ENCODE measurements around the gene CALML4.

Gene CALML4

DNA sequence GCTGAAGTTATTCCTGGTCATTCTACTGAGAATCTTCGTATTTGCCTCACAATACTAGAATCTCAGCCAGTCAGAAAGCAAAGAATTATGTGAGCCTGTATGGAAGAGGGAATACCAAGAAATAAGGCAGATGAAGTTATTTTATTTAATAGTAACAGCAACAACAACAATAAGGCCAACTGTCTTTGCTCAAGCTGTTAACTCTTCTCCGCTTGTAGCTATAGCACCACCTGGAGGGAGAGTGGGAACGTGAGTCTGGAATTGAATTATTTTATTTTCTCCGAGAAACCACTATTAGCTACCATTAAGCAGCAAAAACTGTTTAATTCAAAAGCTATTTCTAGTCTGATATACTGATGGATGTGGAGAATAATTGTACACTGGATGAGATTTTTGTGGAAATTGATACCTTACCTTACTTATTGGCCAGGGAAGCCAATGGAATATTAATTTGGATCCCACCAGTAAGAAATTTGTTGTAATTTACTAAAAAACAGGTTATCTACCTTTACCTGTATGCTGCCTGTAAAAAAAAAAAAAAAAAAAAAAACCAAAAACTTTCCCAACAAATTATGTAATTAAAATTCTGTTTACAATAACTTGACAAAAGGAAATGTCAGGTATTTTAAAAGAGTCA lies 50.1 kb downstream of the CALML4 start:
- peak; percentile 62 for FAIRE-seq

DNA sequence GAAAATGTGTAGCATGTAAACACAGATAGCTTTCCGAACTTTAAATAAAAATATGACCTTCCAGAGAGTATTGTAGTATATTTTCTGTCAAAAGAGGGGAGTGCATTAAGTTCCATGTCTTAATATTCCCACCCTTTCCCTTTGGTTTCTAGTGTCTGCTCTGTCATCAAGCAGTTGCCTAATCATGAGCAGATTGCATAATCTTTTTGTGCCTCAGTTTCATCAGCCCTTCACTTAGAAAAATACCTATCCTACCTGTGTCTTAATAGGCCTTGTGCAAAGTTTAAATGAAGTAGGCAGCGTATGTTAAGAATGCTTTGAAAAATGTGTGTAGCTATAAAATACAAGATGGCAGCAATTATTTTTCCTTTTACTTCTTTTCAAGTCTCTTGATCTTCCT lies 52.8 kb downstream of the CALML4 start:
- FAIRE-seq (peak; percentile 33), DNase-seq (ENCODE audit: insufficient read length, low spot score) (no peak)

More for the DNA sequence above, 50.1 kb downstream of the CALML4 start:
- no peak for DNase-seq (ENCODE audit: insufficient read length, low spot score)

DNA sequence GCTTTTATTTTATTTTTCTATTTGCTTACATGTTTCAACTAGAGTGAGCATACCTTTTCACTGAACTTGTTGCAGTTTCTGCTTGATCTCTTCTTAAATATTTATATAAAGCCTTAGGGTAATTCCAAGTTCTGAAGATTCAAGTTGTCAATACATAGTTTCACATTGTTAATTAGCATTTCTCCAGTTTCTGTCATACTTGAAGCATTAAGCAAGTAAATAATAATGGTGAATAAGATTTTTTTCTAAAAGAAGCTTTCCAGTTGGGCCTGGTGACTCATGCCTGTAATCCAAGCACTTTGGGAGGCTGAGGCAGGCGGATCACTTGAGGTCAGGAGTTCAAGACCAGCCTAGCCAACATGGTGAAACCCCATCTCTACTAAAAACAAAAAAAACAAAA lies 53.9 kb downstream of the CALML4 start:
- DNase-seq (ENCODE audit: insufficient read length, low spot score): no peak
- no peak for FAIRE-seq

DNA sequence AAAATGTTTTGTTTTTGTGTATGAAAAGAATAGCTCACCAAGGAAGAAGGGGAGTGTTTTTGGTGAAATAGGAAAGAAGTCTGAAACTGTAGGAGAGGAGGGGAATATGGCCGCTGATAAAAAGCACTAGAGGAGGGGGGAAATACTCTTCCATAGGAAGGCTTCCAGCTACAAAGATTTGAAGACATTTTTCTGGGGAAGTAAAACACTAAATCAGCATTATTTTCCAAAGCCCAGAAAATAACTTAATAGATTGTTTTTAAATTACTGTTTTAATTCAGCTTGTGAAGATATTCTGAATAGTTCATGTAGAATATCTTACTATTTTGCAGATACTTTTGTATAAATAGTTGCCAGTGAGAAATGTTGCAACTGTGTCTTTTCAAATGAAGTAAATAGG lies 54.9 kb downstream of the CALML4 start:
- DNase-seq (ENCODE audit: insufficient read length, low spot score) (no peak), FAIRE-seq (no peak)

DNA sequence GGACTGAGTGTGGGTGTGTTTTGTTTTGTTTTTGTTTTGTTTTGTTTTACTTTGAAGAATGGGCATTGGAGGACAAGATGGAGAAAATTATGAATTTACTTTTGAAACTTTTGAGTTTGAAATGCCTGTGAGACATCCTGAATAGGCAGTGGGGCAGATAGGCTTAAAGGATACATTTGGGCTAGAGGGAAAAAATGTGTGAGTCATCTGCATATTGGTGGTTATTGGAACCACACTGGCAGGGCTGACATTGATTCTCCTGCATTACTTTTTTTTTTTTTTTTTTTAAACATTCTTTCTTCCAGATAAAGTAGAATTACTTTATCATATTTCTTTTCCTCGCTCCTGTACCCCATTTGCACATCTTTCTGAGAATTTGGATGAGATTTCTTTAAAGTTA lies 56.1 kb downstream of the CALML4 start:
- FAIRE-seq (peak; percentile 59), DNase-seq (ENCODE audit: insufficient read length, low spot score) (no peak)

DNA sequence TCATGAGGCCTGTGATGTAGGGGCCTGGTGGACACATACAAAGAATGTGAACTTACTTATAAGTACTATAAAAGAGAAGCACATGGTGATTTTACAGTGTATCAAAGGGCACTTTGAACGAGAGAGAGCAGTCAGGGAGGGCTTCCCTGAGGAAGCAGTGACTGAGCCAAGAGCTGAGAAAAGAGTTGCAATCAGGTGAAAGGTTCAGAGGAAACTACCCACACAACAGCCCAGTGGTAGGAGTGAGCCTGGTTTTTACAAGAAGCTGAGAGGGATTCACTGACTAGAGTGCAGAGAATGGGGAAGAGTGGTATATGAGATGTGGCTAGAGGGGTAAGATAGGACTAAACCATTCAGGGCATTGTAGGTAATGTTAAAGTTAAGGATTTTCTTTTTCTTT lies 57.1 kb downstream of the CALML4 start:
- DNase-seq (ENCODE audit: insufficient read length, low spot score) (no peak), FAIRE-seq (peak; percentile 21)

DNA sequence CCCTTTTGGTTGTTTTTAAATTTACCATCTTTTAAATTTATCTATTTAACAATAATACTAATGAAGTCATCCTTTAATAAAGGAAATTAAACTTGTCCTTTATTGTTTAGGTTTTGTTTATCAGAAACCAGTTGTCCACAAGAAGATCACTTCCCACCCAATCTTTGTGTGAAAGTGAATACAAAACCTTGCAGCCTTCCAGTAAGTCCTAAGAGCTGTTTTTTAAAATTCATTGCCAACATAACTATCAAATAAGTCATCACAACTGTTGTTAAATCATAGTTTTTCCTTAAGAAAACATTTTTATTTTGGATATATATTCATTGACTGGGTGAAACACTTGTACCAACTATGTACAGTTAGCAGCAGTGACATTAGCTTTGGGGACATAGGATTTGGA lies 59.4 kb downstream of the CALML4 start:
- no peak for DNase-seq (ENCODE audit: insufficient read length, low spot score)
- no peak for FAIRE-seq

DNA sequence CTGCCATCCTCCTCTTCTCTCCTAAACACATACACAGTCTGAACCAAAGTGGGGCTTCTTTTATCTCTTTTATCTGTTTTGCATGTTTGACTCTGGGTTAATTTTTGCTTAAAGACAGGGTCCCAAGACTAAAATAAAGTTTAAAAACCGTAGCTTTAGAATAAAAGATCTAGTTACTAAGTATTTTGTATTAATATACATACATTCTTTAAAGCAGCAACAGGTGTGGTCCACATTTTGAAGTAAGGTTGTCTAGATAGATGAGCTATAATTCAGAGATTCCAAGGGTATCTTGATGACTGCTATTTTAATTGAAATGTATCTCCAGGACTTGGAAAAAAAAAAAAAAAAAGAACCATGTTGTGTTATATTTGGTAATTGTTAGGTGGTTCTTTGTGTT lies 61.3 kb downstream of the CALML4 start:
- FAIRE-seq (no peak), DNase-seq (ENCODE audit: insufficient read length, low spot score) (no peak)

DNA sequence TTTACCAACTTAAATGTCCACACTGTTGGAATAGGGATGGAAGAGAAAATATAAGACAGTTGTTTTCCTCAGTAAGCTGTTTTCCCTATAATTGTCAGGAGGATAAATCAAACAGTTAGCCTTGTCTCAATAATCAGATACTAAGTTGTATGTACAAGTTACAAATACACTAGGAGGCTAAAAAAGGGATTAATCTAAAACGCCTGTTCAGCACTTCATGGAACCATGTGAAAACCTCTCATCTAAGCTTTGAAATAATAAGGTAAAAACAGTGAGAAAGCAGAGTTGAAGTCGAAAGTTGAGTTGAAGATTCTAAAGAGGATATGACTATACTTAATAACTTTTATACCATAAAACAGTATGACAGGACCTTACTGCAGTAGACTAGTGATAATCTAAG lies 62.0 kb downstream of the CALML4 start:
- no peak for DNase-seq (ENCODE audit: insufficient read length, low spot score)
- no peak for FAIRE-seq
